Memory B cell (primary cell): ENCODE data around the gene NANS.

Source experiments
- ATAC-seq: fragments of 150-1000 bp; cut with Tn5 transposase; 2 replicates; pipeline ENCODE4 v1.10.0; 2021; ENCODE audit warnings: low read depth, mild to moderate bottlenecking, moderate library complexity
- DNase-seq, 2 donors: peaks; one replicate each; pipeline ENCODE4 v3.0.0; 2022; ENCODE audit warnings: low spot score in 2 of 2
- H3K27ac Mint-ChIP-seq: one replicate; pipeline ENCODE4 v1.8.0; 2022; ENCODE audit warnings: mild to moderate bottlenecking, moderate library complexity, mixed read lengths
- H3K27me3 Mint-ChIP-seq: one replicate; pipeline ENCODE4 v1.8.0; 2022; ENCODE audit warnings: mixed read lengths
- H3K36me3 Mint-ChIP-seq: one replicate; pipeline ENCODE4 v1.8.0; 2022; ENCODE audit warnings: mild to moderate bottlenecking, mixed read lengths
- H3K4me1 Mint-ChIP-seq: one replicate; pipeline ENCODE4 v1.8.0; 2022; ENCODE audit warnings: mixed read lengths
- H3K4me3 Mint-ChIP-seq: one replicate; pipeline ENCODE4 v1.8.0; 2022; ENCODE audit warnings: mild to moderate bottlenecking, moderate library complexity, mixed read lengths
- H3K9me3 Mint-ChIP-seq: one replicate; pipeline ENCODE4 v1.8.0; 2022; ENCODE audit warnings: mixed read lengths

The NANS gene

DNA sequence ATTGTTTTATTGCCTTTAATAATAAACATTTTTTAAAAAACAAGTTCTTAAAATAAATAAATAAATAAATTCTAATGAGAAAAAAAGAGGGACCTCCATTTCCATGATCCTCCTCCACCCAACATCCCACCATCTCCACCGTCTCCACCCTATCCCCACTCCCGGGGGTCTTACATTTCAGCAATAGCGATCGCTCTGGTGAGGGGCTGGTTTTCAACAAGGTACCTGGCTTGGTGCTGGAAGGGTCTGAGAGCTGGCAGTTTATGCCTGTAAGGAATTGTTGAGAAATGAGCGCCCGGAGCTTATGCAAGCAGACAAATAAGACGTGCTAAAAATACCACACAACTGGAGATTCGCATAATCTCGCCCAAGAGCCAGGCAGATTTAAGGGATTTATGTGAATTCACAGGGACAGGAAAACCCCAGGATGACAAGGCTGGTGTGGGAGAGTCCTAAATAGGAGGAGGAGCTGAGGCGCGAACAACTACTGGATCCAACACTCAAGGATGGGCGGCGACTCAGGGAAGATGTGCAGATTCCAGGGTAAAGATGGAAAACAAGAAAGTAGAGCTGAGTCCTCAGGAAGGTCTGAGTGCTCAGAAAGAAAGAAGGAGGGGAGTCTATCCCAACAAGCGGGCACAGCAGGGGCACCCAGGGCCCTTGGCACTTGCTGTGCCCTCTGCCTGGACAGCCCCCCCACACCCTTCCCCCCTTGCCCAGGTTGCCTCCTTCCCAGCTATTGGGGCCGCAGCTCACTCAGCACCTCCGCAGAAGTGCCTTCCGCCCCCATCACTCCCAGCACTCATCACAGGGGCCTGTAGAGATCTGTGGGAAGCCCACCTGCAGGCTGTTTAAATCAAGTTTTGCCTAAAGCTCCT lies 35.4 kb downstream of the NANS start:
- Mint-ChIP-seq H3K9me3 (no peaks in the 10 kb centered on the region), H3K27me3 (no peaks in the 10 kb centered on the region), H3K4me1 (peaks cover 11% of the 10 kb centered on the region), H3K4me3 (no peak overlapping the region), H3K36me3 (peaks cover 17% of the 10 kb centered on the region), H3K27ac (no peak overlapping the region)
- no peak for ATAC-seq
- DNase-seq, result no peak

DNA sequence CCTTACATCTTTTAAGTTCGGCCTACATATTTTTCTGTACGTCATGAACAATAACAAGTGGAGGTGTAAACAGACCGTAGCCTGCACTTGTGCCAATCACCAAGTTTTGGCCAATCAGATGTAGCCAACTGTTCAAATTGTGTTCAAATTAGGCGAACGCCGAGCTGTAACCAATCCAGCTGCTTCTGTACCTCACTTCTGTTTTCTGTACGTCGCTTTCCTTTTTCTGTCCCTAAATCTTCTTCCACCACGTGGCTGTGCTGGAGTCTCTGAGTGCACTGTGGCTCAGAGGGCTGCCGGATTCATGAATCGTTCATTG lies 36.0 kb downstream of the NANS start:
- H3K4me3 Mint-ChIP-seq, result no peak overlapping the region
- ATAC-seq (no peak), DNase-seq (no peak)
- no peaks in the 10 kb centered on the region for H3K27me3 Mint-ChIP-seq
- H3K27ac Mint-ChIP-seq, result no peak overlapping the region
- peaks cover 22% of the 10 kb centered on the region for H3K36me3 Mint-ChIP-seq
- peaks cover 14% of the 10 kb centered on the region for H3K4me1 Mint-ChIP-seq
- no peaks in the 10 kb centered on the region for H3K9me3 Mint-ChIP-seq

DNA sequence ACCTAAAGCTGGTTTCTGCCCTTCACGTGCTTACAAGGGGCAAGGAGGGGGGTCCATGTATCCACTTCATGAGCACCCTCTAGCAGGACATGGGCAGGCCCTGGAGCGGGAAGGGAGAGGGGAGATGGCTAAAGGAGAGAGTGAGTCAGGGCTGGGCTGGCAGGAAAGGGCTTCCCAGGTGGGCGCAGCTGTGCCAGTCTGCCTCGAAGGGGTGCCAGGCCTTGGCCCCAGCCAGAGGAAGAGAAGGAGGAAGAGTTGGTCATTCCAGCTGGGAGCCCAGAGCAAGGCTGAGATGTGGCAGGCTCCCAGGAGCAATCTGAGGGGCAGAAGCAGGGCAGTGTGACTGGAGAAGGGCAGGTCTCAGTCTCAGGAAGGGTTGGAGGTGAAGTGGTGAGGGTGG lies 37.8 kb downstream of the NANS start:
- no peak for ATAC-seq
- H3K27ac Mint-ChIP-seq, result no peak overlapping the region
- peaks cover 19% of the 10 kb centered on the region for H3K4me1 Mint-ChIP-seq
- H3K27me3 Mint-ChIP-seq, result no peaks in the 10 kb centered on the region
- H3K36me3 Mint-ChIP-seq, result peaks cover 22% of the 10 kb centered on the region
- no peak for DNase-seq
- no peak overlapping the region for H3K4me3 Mint-ChIP-seq
- no peaks in the 10 kb centered on the region for H3K9me3 Mint-ChIP-seq

DNA sequence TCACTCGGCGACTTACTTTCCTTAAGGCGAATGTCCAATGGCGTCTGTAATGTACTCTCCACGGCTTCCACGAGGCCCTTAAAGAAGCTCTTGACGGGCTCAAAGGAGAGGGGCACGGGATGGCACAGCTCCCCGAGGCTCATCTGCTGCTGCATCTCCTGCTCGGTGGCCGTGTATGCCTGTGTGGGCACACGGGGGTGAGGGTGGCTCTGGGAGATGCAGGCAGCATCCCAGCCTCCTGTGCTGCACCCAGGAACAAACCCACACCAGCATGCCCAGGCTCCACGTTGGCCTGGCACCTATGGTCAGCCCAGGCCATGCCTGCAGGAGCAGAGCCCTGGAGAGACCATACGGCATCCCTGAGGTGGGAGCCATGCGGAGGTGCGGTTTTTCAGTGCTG lies 38.3 kb downstream of the NANS start:
- H3K4me3 Mint-ChIP-seq, result no peak overlapping the region
- H3K9me3 Mint-ChIP-seq, result no peaks in the 10 kb centered on the region
- H3K27ac Mint-ChIP-seq, result no peak overlapping the region
- H3K4me1 Mint-ChIP-seq, result peaks cover 24% of the 10 kb centered on the region
- DNase-seq (no peak), ATAC-seq (no peak)
- peaks cover 22% of the 10 kb centered on the region for H3K36me3 Mint-ChIP-seq
- H3K27me3 Mint-ChIP-seq, result no peaks in the 10 kb centered on the region

DNA sequence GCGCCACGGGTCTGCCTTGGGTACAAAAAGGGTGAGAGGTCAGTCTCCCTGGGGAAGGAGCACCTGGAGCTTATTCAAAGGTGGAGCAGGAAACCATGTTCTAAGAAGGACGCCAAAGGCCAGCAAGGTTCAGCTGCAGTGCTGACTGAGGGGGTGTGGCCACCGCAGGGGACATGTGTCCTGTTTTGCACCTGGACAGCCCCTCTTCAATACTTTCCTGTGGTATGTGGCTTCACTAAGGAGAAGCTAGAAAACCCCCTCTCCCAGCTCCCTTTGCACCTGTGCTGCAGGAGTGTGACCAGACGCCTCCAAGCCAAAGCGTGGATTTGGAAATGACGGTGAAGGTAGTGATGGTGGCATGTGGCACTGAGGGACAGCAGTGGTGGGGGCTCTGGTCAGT lies 38.9 kb downstream of the NANS start:
- no peak for ATAC-seq
- no peak for DNase-seq

DNA sequence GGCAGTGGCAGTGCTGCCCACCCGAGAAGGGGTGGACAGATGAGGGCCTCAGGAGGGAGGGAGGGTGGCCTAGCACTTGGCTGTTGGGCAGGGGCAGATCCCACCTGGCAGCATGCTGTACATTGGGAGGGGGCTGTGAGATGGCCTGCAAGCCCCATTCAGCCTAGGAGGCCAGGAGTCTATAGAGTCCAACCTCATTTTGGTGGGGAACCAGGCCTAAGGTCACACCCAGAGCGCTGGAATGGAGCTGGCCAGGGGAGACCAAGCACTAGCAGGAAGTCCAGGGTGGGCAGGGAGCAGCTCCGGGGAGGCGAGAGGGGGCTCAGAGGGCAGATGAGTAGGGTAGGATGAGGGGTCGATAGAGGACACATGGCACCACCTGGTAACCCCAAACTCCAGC lies 39.6 kb downstream of the NANS start:
- peaks cover 21% of the 10 kb centered on the region for H3K36me3 Mint-ChIP-seq

More for the DNA sequence above, 38.9 kb downstream of the NANS start:
- H3K36me3 Mint-ChIP-seq, result peaks cover 21% of the 10 kb centered on the region
- no peak overlapping the region for H3K27ac Mint-ChIP-seq
- no peaks in the 10 kb centered on the region for H3K27me3 Mint-ChIP-seq
- no peak overlapping the region for H3K4me3 Mint-ChIP-seq
- H3K4me1 Mint-ChIP-seq, result peaks cover 28% of the 10 kb centered on the region
- H3K9me3 Mint-ChIP-seq, result no peaks in the 10 kb centered on the region

DNA sequence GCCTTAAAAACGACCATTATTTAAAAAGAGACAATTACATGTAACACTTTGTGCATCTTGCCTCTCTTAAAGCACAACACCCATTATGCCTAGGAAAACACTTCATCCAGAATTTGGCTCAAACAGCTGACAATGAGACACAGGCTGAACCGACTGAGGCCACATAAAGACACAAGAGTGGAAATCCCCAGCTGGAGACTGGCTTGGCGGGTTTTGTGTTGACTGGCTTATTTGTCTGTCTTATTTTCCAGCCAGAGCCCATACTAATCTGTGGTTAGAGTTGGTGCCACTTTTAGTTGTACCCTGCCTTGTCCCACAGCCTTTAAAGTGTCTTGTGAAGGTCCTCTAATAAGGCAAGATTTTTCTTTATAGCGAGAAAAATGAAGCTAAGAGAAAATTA lies 41.3 kb downstream of the NANS start:
- H3K27ac Mint-ChIP-seq, result peak overlapping the region; percentile 36
- peaks cover 41% of the 10 kb centered on the region for H3K4me1 Mint-ChIP-seq
- H3K9me3 Mint-ChIP-seq, result no peaks in the 10 kb centered on the region
- DNase-seq, result no peak
- H3K4me3 Mint-ChIP-seq, result no peak overlapping the region
- no peaks in the 10 kb centered on the region for H3K27me3 Mint-ChIP-seq
- peaks cover 19% of the 10 kb centered on the region for H3K36me3 Mint-ChIP-seq
- no peak for ATAC-seq

More for the DNA sequence above, 39.6 kb downstream of the NANS start:
- peaks cover 30% of the 10 kb centered on the region for H3K4me1 Mint-ChIP-seq
- no peak overlapping the region for H3K4me3 Mint-ChIP-seq
- H3K9me3 Mint-ChIP-seq, result no peaks in the 10 kb centered on the region
- ATAC-seq (no peak), DNase-seq (no peak)
- H3K27ac Mint-ChIP-seq, result no peak overlapping the region
- H3K27me3 Mint-ChIP-seq, result no peaks in the 10 kb centered on the region

DNA sequence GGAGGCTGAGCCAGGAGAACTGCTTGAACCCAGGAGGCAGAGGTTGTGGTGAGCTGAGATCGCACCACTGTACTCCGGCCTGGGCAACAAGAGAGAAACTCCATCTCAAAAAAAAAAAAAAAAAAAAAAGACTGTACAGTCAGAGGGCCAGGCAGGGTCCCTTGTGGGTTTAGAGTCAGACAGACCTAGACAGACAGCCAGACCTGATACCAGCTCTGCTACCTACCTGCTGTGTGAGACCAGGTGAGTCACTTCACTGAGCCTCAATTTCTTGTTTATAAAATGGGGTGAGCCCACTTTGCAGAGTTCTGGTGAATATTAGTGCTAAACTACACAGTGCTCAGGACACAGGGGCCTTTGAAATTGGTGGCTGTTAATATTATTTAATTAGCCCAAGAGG lies 42.8 kb downstream of the NANS start:
- Mint-ChIP-seq H3K36me3 (peaks cover 16% of the 10 kb centered on the region), H3K4me3 (no peak overlapping the region), H3K4me1 (peaks cover 43% of the 10 kb centered on the region), H3K27ac (peak overlapping the region; percentile 91), H3K27me3 (no peaks in the 10 kb centered on the region), H3K9me3 (no peaks in the 10 kb centered on the region)
- ATAC-seq (no peak), DNase-seq (no peak)

DNA sequence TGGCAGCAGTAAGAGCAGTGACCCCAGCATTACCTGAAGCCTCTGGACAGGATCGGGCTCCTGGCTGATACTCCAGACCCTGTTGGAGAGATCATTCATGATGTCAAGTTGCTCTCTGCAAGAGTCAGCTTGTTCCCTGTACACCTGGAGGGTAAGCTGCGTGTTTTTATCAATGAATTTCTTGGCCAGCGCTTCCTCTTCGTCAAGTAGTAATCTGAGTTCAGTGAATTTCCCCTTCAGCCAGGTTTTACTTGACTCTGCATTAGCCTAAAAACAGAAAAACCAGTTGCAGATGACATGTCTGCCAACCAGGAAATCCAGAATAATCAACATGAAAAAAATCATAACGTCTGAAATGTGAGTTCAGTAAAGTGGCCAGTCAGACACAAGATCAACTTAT lies 43.4 kb downstream of the NANS start:
- peak overlapping the region; percentile 91 for H3K27ac Mint-ChIP-seq
- peaks cover 47% of the 10 kb centered on the region for H3K4me1 Mint-ChIP-seq
- DNase-seq (no peak), ATAC-seq (no peak)
- peaks cover 15% of the 10 kb centered on the region for H3K36me3 Mint-ChIP-seq
- H3K27me3 Mint-ChIP-seq, result no peaks in the 10 kb centered on the region
- peak overlapping the region; percentile 47 for H3K4me3 Mint-ChIP-seq
- no peaks in the 10 kb centered on the region for H3K9me3 Mint-ChIP-seq

DNA sequence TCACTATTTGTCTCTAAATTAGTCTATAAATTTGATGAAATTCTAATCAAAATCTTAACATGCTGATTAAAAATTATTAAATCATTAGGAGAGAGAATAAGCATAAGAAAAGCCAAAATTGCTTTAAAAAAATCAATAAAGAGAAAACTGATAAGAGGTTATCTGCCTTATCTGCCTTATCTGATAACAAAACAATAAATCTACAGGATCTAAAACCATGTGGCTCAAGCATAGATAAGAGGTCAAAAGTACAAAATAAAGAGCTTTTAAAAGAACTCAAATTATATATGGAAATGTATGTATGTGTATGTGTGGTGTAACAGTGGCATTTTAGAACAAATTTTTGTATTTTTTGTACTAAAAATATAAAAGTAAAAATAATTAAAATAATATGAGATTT lies 43.9 kb downstream of the NANS start:
- peak overlapping the region; percentile 91 for H3K27ac Mint-ChIP-seq
- H3K4me1 Mint-ChIP-seq, result peaks cover 48% of the 10 kb centered on the region
- DNase-seq (no peak), ATAC-seq (no peak)
- H3K4me3 Mint-ChIP-seq, result no peak overlapping the region
- H3K36me3 Mint-ChIP-seq, result peaks cover 14% of the 10 kb centered on the region
- no peaks in the 10 kb centered on the region for H3K27me3 Mint-ChIP-seq
- no peaks in the 10 kb centered on the region for H3K9me3 Mint-ChIP-seq

DNA sequence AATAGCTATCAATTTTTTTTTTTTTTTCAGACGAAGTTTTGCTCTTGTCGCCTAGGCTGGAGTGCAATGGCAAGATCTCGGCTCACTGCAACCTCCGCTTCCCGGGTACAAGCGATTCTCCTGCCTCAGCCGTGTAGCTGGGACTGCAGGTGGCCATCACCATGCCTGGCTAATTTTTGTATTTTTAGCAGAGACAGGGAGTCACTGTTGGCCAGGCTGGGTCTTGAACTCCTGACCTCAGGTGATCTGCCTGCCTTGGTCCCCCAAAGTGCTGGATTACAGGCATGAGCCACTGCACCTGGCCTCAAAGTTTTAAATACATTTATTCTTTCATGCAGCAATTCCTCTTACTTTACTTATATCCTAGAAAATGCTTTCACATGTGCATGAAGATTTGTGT lies 44.9 kb downstream of the NANS start:
- DNase-seq (no peak), ATAC-seq (no peak)
- Mint-ChIP-seq H3K9me3 (no peaks in the 10 kb centered on the region), H3K27ac (peak overlapping the region; percentile 88), H3K27me3 (no peaks in the 10 kb centered on the region), H3K36me3 (peaks cover 16% of the 10 kb centered on the region), H3K4me3 (peak overlapping the region; percentile 29), H3K4me1 (peaks cover 54% of the 10 kb centered on the region)

DNA sequence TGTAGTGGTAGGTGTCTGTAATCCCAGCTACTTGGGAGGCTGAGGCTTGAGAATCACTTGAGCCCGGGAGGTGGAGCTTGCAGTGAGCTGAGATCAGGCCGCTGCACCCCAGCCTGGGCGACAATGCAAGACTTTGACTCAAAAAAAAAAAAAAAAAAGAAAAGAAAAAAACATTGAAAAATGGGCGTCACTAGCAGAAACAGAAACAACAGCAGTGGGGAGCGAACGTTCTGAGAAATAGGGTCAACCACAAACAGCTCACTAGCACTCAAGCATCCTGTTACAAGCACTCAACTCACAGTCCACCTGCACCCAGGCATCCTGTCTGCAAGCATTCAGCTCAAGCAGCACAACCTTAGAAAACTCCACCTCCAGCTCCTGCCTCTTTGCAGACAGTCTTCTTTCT lies 45.3 kb downstream of the NANS start:
- Mint-ChIP-seq H3K4me1 (peaks cover 54% of the 10 kb centered on the region), H3K27ac (peak overlapping the region; percentile 88), H3K4me3 (peak overlapping the region; percentile 29), H3K9me3 (no peaks in the 10 kb centered on the region), H3K36me3 (peaks cover 13% of the 10 kb centered on the region), H3K27me3 (no peaks in the 10 kb centered on the region)
- DNase-seq, result peak in 1 of 2 donors; percentile 69
- ATAC-seq, result peak; percentile 93

DNA sequence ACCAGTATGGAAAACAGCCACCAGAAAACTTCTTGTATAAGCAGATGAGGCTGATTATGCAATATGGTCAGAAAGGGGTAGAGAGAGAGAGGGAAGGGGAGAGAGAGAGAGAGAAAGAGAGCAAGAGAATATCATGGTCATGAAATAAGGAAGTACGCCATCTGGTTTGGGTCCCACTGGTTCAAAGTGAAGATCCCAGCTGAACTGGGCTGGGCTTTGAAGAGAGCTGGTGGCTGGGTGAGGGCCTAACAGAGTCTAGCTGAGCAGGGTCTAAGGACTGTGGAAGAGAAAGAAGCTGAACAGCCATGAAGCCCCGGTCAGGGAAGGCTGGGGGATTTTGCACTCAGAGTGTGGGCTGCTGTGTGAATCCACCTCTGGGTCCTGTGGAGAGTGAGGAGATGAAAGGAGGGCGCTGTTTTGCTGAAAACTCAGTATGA lies 47.9 kb downstream of the NANS start:
- H3K36me3 Mint-ChIP-seq, result peaks cover 10% of the 10 kb centered on the region
- H3K4me3 Mint-ChIP-seq, result peak overlapping the region; percentile 50

DNA sequence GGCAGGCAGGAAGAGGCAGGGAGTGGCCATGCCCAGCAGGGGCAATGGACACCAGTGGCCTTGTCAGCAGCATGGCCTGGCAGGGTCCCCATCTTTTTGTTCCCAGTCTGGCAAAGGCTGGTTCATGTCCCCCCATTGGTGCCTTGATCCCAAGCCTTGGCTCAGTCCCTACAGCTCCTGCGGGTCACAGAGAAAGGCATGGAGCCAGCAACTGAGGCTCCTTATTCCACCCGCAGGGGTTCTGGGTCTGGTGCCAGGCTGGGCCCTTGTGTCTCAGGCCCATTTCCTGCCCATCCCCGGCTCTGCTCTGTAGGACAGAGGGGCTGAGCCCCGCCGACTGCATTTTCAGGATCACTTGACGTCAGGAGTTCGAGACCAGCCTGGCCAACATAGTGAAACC lies 48.5 kb downstream of the NANS start:
- peaks cover 10% of the 10 kb centered on the region for H3K36me3 Mint-ChIP-seq
- no peaks in the 10 kb centered on the region for H3K27me3 Mint-ChIP-seq
- no peaks in the 10 kb centered on the region for H3K9me3 Mint-ChIP-seq
- peak overlapping the region; percentile 98 for H3K27ac Mint-ChIP-seq
- peaks cover 58% of the 10 kb centered on the region for H3K4me1 Mint-ChIP-seq
- no peak overlapping the region for H3K4me3 Mint-ChIP-seq
- no peak for DNase-seq
- no peak for ATAC-seq

More for the DNA sequence above, 47.9 kb downstream of the NANS start:
- Mint-ChIP-seq H3K27me3 (no peaks in the 10 kb centered on the region), H3K9me3 (no peaks in the 10 kb centered on the region), H3K4me1 (peaks cover 60% of the 10 kb centered on the region), H3K27ac (peak overlapping the region; percentile 93)
- ATAC-seq (peak; percentile 3), DNase-seq (no peak)

DNA sequence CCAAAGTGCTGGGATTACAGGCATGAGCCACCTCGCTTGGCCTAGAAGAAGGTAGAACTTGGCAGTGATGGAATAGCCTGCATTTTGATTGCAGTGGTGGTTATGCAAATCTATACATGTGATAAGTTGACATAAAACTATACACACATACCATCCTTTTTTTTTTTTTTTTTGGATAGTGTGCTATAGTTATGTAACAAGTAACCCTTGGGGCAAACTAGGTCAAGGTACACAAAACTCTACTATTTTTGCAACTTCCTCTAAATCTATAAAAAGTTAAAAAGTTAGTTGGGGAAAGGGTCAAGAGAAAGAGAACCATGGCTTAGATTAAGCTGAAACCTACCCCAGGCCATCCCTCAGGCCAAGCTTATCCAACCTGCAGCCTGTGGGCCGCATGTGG lies 51.4 kb downstream of the NANS start:
- no peaks in the 10 kb centered on the region for H3K9me3 Mint-ChIP-seq
- H3K36me3 Mint-ChIP-seq, result peaks cover 17% of the 10 kb centered on the region
- H3K4me3 Mint-ChIP-seq, result peak overlapping the region; percentile 35
- ATAC-seq, result peak; percentile 45
- peak overlapping the region; percentile 98 for H3K27ac Mint-ChIP-seq
- DNase-seq, result no peak
- no peaks in the 10 kb centered on the region for H3K27me3 Mint-ChIP-seq
- peaks cover 46% of the 10 kb centered on the region for H3K4me1 Mint-ChIP-seq
